Measurements from ENCODE around the gene WDR7. TPM values are rescaled to one million over a fixed set of nuclear protein-coding genes. Genes with fewer than 3 reads are reported as not detected.

WDR7 gene
- total and polyA plus RNA-seq, 2 of the 4 experiments (the other 2 are of a cell fraction), result 3.7 to 23.3 TPM

GRCh38 chr18:56743115-56743514, 92.0 kb downstream of the WDR7 start:
- ChIA-PET CTCF (interaction anchor here (0.6 kb wide), 1 partner anchor 821 kb away, joined by 3 read pairs; no protein-coding TSS in a partner anchor), POLR2A (ENCODE audit: unreplicated experiment) (no interaction called here)
- Histone ChIP-seq H4K5ac (ENCODE audit: low read depth, low read length) (no peak overlapping the region), H2BK5ac (ENCODE audit: low read depth, low read length, poor library complexity, severe bottlenecking) (no peak overlapping the region), H4K91ac (ENCODE audit: insufficient read depth, low read depth, low read length) (no peak overlapping the region), H3K14ac (replicated peaks; ENCODE audit: low read depth, low read length) (no peak overlapping the region), H3K9ac (ENCODE audit: low read depth, low read length) (no peak overlapping the region), H3K4me3 (ENCODE audit: insufficient read depth, low read depth, low read length) (no peak overlapping the region), H4K20me1 (ENCODE audit: insufficient read depth, low read length) (no peaks in the 10 kb centered on the region), H3K56ac (ENCODE audit: extremely low read depth, insufficient read depth, low read length) (no peak overlapping the region), H2AFZ (replicated peaks; ENCODE audit: low read length, poor library complexity) (no peak overlapping the region), H3K79me1 (ENCODE audit: low read depth in 1 of 2, low read length in 2 of 2) (no peaks in the 10 kb centered on the region; a peak in 1 of 4 replicates), H4K8ac (ENCODE audit: low read depth in 2 of 2, low read length in 2 of 2) (no peak overlapping the region), H3K9me3 (ENCODE audit: control insufficient read depth, insufficient read depth, low read length) (no peaks in the 10 kb centered on the region), H3K36me3 (ENCODE audit: control insufficient read depth, insufficient read depth, low read length) (no peaks in the 10 kb centered on the region), H2BK20ac (ENCODE audit: low read depth, low read length) (no peak overlapping the region), H3K9me1 (ENCODE audit: insufficient read depth, low read length) (0 out of 2 replicates have a peak, but pooled peaks cover 3% of the 10 kb centered on the region), H3K4me1 (ENCODE audit: control insufficient read depth, insufficient read depth, low read length) (no peaks in the 10 kb centered on the region), H3K27ac (ENCODE audit: insufficient read depth, low read length) (no peak overlapping the region), H2AK9ac (replicated peaks; ENCODE audit: low read depth, low read length, poor library complexity) (no peak overlapping the region), H2AK5ac (ENCODE audit: low read depth, low read length) (no peak overlapping the region), H3K23ac (ENCODE audit: low read depth, low read length) (no peak overlapping the region), H3K4ac (ENCODE audit: low read depth, low read length) (no peak overlapping the region), H3K27me3 (ENCODE audit: control insufficient read depth, insufficient read depth, low read length) (no peaks in the 10 kb centered on the region), H3K4me2 (ENCODE audit: low read depth, low read length) (no peak overlapping the region), H2BK120ac (ENCODE audit: low read depth, low read length) (no peak overlapping the region), H3K18ac (ENCODE audit: low read depth, low read length) (no peak overlapping the region), H2BK15ac (ENCODE audit: low read depth, low read length) (no peak overlapping the region)
- TF ChIP-seq MAFK (IDR thresholded peaks at IDR 0.05; ENCODE audit: low read depth, low read length), result no peak
- TF ChIP-seq NFE2L2 (IDR thresholded peaks at IDR 0.05; ENCODE audit: low read depth, low read length), result no peak
- no peak for TF ChIP-seq MXI1 (IDR thresholded peaks at IDR 0.05; ENCODE audit: borderline replicate concordance, low read depth, low read length)
- no peak for TF ChIP-seq CTCF (conservative IDR thresholded peaks at IDR 0.05; ENCODE audit: low read depth, low read length)
- TF ChIP-seq RFX5 (IDR thresholded peaks at IDR 0.05; ENCODE audit: low read depth, low read length), result no peak
- no peak for TF ChIP-seq RCOR1 (IDR thresholded peaks at IDR 0.05; ENCODE audit: insufficient replicate concordance, low read length)
- TF ChIP-seq RAD21 (IDR thresholded peaks at IDR 0.05; ENCODE audit: low read length), result no peak
- TF ChIP-seq CHD1 (IDR thresholded peaks at IDR 0.05; ENCODE audit: low read depth, low read length), result no peak
- no peak for TF ChIP-seq FOS (IDR thresholded peaks at IDR 0.05; ENCODE audit: low read depth, low read length)
- no peak for TF ChIP-seq MAZ (IDR thresholded peaks at IDR 0.05; ENCODE audit: borderline replicate concordance, low read depth, low read length)
- TF ChIP-seq BHLHE40 (IDR thresholded peaks at IDR 0.05; ENCODE audit: low read depth, low read length), result no peak
- in situ Hi-C loops (cut with MboI; ENCODE audit: low sequenced_read_pairs) (loop anchor here (10.0 kb wide), 1 partner anchor 702 kb away; no protein-coding TSS in a partner anchor), intact Hi-C loops (cut with micrococcal nuclease) (loop anchor here (10.0 kb wide), 1 partner anchor 472 kb away; no protein-coding TSS in a partner anchor), dilution Hi-C loops (cut with HindIII; ENCODE audit: low sequenced_read_pairs, unreplicated experiment) (no loop called here)
- DNase-seq, result no peak
- ATAC-seq (ENCODE audit: low read depth), result no peak
- WGBS, 2 experiments (ENCODE audit: extremely low coverage in 2 of 2, insufficient read length in 1 of 2), result 100% methylated on average over 1 of the region's 4 CpGs; no CpG with 5 or more reads in 1 of the 2 experiments
- no TSS peak for BruUV-seq (replicated peaks)
